Liver (tissue), 9 donors: ENCODE data around the gene WDR82. TPM values are rescaled to one million over a fixed set of nuclear protein-coding genes. Genes with fewer than 3 reads are reported as not detected.
A peak's percentile ranks its signal among the peaks of the same experiment; 100 is the strongest.

ENCODE experiments used
- DNase-seq: peaks from one replicate; pipeline ENCODE4 v3.0.0-alpha.2; 2017; ENCODE audit warnings: low spot score
- H3K27ac ChIP-seq, 2 donors: one replicate each; pipeline ENCODE4 v1.7.0; 2013; ENCODE audit warnings: inconsistent platforms in 2 of 2, low read length in 2 of 2, control low read depth in 1 of 2, low read depth in 1 of 2, mild to moderate bottlenecking in 1 of 2
- H3K27me3 ChIP-seq, 4 donors: one replicate each; pipeline versions ENCODE4 v1.6.1 to v1.7.0; 2013; ENCODE audit warnings: low read length in 3 of 4, inconsistent platforms in 1 of 4, mild to moderate bottlenecking in 1 of 4, moderate library complexity in 1 of 4; ENCODE audit not compliant: control insufficient read depth in 4 of 4, insufficient read depth in 4 of 4
- H3K36me3 ChIP-seq, 4 donors: one replicate each; pipeline versions ENCODE4 v1.6.1 to v1.7.0; 2013; ENCODE audit warnings: low read length in 3 of 4, mild to moderate bottlenecking in 3 of 4, low read depth in 1 of 4, moderate library complexity in 1 of 4; ENCODE audit not compliant: control insufficient read depth in 4 of 4, insufficient read depth in 3 of 4
- H3K4me1 ChIP-seq, 4 donors: one replicate each; pipeline versions ENCODE4 v1.6.1 to v1.7.0; 2013; ENCODE audit warnings: low read length in 3 of 4, mild to moderate bottlenecking in 3 of 4, moderate library complexity in 1 of 4; ENCODE audit not compliant: control insufficient read depth in 4 of 4, insufficient read depth in 4 of 4
- H3K4me3 ChIP-seq, 3 donors: one replicate each; pipeline versions ENCODE4 v1.6.1 to v1.7.0; 2013; ENCODE audit warnings: low read length in 3 of 3, control low read depth in 1 of 3, low read depth in 1 of 3, mild to moderate bottlenecking in 1 of 3
- H3K9ac ChIP-seq, 2 donors: one replicate each; pipeline ENCODE4 v1.7.0; 2013; ENCODE audit warnings: low read length in 2 of 2, mild to moderate bottlenecking in 2 of 2, moderate library complexity in 2 of 2, control low read depth in 1 of 2, low read depth in 1 of 2
- H3K9me3 ChIP-seq, 4 donors: one replicate each; pipeline versions ENCODE4 v1.6.1 to v1.7.0; 2013; ENCODE audit warnings: low read length in 3 of 4; ENCODE audit not compliant: control insufficient read depth in 4 of 4
- ATF3 ChIP-seq: IDR thresholded peaks from 2 replicates; pipeline ENCODE4 v1.6.1; 2016; ENCODE audit warnings: antibody characterized with exemption
- CTCF ChIP-seq: fragments of 150-350 bp; IDR thresholded peaks from 2 replicates; pipeline ENCODE4 v1.5.1; 2017; ENCODE audit warnings: improper control_type of control experiment, low read depth, low read length; ENCODE audit not compliant: missing input control
- EGR1 ChIP-seq, 2 donors: IDR thresholded peaks; 2 replicates each; pipeline ENCODE4 v1.6.1; 2016 to 2018; ENCODE audit warnings: antibody characterized with exemption in 2 of 2, low read depth in 2 of 2
- GABPA ChIP-seq, 2 donors: IDR thresholded peaks in 1 of 2; conservative IDR thresholded peaks in 1 of 2; 2 replicates each; pipeline ENCODE4 v1.6.1; 2016; ENCODE audit warnings: antibody characterized with exemption in 2 of 2, mild to moderate bottlenecking in 1 of 2, moderate library complexity in 1 of 2
- HNF4A ChIP-seq, 2 donors: conservative IDR thresholded peaks; 2 replicates each; pipeline ENCODE4 v1.6.1; 2016; ENCODE audit warnings: antibody characterized with exemption in 2 of 2, mild to moderate bottlenecking in 2 of 2
- JUND ChIP-seq, 2 donors: IDR thresholded peaks; 2 replicates each; pipeline ENCODE4 v1.6.1; 2016; ENCODE audit warnings: antibody characterized with exemption in 2 of 2
- MAX ChIP-seq: IDR thresholded peaks from 2 replicates; pipeline ENCODE4 v1.6.1; 2016; ENCODE audit warnings: antibody characterized with exemption
- NR2F2 ChIP-seq: IDR thresholded peaks from 2 replicates; pipeline ENCODE4 v1.6.1; 2016; ENCODE audit warnings: antibody characterized with exemption
- RAD21 ChIP-seq, 2 donors: IDR thresholded peaks; 2 replicates each; pipeline ENCODE4 v1.6.1; 2016; ENCODE audit warnings: antibody characterized with exemption in 2 of 2, mild to moderate bottlenecking in 2 of 2
- REST ChIP-seq: IDR thresholded peaks from 2 replicates; pipeline ENCODE4 v1.6.1; 2016; ENCODE audit warnings: antibody characterized with exemption, mild to moderate bottlenecking
- RXRA ChIP-seq, 2 donors: IDR thresholded peaks; 2 replicates each; pipeline ENCODE4 v1.6.1; 2017 to 2018; ENCODE audit warnings: antibody characterized with exemption in 2 of 2, mild to moderate bottlenecking in 1 of 2
- SP1 ChIP-seq: IDR thresholded peaks from 2 replicates; pipeline ENCODE4 v1.6.1; 2018; ENCODE audit warnings: antibody characterized with exemption, mild to moderate bottlenecking
- TAF1 ChIP-seq: conservative IDR thresholded peaks from 2 replicates; pipeline ENCODE4 v1.6.1; 2016; ENCODE audit warnings: antibody characterized with exemption, mild to moderate bottlenecking
- YY1 ChIP-seq: IDR thresholded peaks from 2 replicates; pipeline ENCODE4 v1.6.1; 2016; ENCODE audit warnings: antibody characterized with exemption, mild to moderate bottlenecking
- ZBTB33 ChIP-seq: IDR thresholded peaks from 2 replicates; pipeline ENCODE4 v1.6.1; 2016; ENCODE audit warnings: antibody characterized with exemption
- WGBS: extraction: QIAGEN DNeasy Blood & Tissue Kit; methylation state at CpG from one replicate; pipeline ENCODE4 v1.1.7; 2013; 5-methylcytosine and 5-hydroxymethylcytosine counted together
- polyA plus RNA-seq, 2 donors: library from polyadenylated mRNA; stranded (reverse) in 1 of 2; unstranded in 1 of 2; fragments of 200-250 nt in 1 of 2; fragments of >200 nt in 1 of 2; fragmentation: Nextera tagmentation in 1 of 2; extraction: Ambion mirVana in 1 of 2; gene quantifications; one replicate each; pipeline versions ENCODE4 v1.2.1 to v1.2.3, GENCODE V29; 2013 to 2015
- total RNA-seq, 2 donors: library from RNA; depleted of rRNA; stranded (reverse); fragments of >200 nt; gene quantifications; one replicate each; pipeline ENCODE4 v1.2.3, GENCODE V29; 2014
- donor health status: healthy.
- donor health status: healthy.
- donor health status: healthy.
- donor health status: healthy.
- donor health status: healthy.

The WDR82 gene
- total and polyA plus RNA-seq, 4 donors: 4.3 to 44.3 (median 25.5) TPM

- TF ChIP-seq ATF3: no peak
Measured at GRCh38 chr3:52302426-52303145, 24.1 kb upstream of the WDR82 start (continued).

GRCh38 chr3:52299879-52300611 is 21.6 kb upstream of the WDR82 start:
- DNase-seq: peak; percentile 53

GRCh38 chr3:52299247-52299878 is 20.9 kb upstream of the WDR82 start:
- Histone ChIP-seq H3K9me3 (no peaks in the 10 kb centered on the region), H3K27ac (peak overlapping the region in 1 of 2 donors; percentile 7), H3K36me3 (no peaks in the 10 kb centered on the region), H3K4me1 (peaks cover 0 to 56% (median 20%) of the 10 kb centered on the region in 4 donors), H3K4me3 (no peak overlapping the region), H3K9ac (no peak overlapping the region), H3K27me3 (no peaks in the 10 kb centered on the region)
- 21% methylated on average over 10 of the region's 10 CpGs for WGBS
- DNase-seq: no peak
- TF ChIP-seq REST: no peak
- no peak for TF ChIP-seq RAD21 (IDR thresholded peaks at IDR 0.05)
- no peak for TF ChIP-seq NR2F2
- no peak for TF ChIP-seq ATF3
- no peak for TF ChIP-seq SP1
- TF ChIP-seq RXRA (IDR thresholded peaks at IDR 0.05): no peak
- no peak for TF ChIP-seq EGR1 (IDR thresholded peaks at IDR 0.05; ENCODE audit: low read depth in 2 of 2)
- no peak for TF ChIP-seq MAX
- no peak for TF ChIP-seq HNF4A (conservative IDR thresholded peaks at IDR 0.05)
- TF ChIP-seq YY1: no peak
- TF ChIP-seq JUND (IDR thresholded peaks at IDR 0.05): no peak
- no peak for TF ChIP-seq GABPA (IDR thresholded peaks at IDR 0.05 in 1 of 2, conservative IDR thresholded peaks at IDR 0.05 in 1 of 2)
- no peak for TF ChIP-seq ZBTB33
- TF ChIP-seq TAF1: no peak

More at GRCh38 chr3:52299879-52300611, 21.6 kb upstream of the WDR82 start:
- Histone ChIP-seq H3K27me3 (no peaks in the 10 kb centered on the region), H3K9me3 (no peaks in the 10 kb centered on the region), H3K36me3 (no peaks in the 10 kb centered on the region), H3K9ac (no peak overlapping the region), H3K4me3 (no peak overlapping the region), H3K4me1 (peaks cover 0 to 49% (median 14%) of the 10 kb centered on the region in 4 donors), H3K27ac (peak overlapping the region in 1 of 2 donors; percentile 7)
- TF ChIP-seq CTCF: peak; percentile 17
- TF ChIP-seq RAD21 (IDR thresholded peaks at IDR 0.05): peak in 1 of 2 donors; percentile 49
- no peak for TF ChIP-seq GABPA (IDR thresholded peaks at IDR 0.05 in 1 of 2, conservative IDR thresholded peaks at IDR 0.05 in 1 of 2)
- 20% methylated on average over 14 of the region's 14 CpGs for WGBS
